GM18526 (cell line): ENCODE measurements around the gene RASGEF1C.

Source experiments
- POLR2A ChIP-seq: IDR thresholded peaks from 3 replicates; pipeline ENCODE4 v1.6.1; 2011; ENCODE audit not compliant: insufficient read length; ENCODE audit errors: extremely low read depth

RASGEF1C gene

DNA sequence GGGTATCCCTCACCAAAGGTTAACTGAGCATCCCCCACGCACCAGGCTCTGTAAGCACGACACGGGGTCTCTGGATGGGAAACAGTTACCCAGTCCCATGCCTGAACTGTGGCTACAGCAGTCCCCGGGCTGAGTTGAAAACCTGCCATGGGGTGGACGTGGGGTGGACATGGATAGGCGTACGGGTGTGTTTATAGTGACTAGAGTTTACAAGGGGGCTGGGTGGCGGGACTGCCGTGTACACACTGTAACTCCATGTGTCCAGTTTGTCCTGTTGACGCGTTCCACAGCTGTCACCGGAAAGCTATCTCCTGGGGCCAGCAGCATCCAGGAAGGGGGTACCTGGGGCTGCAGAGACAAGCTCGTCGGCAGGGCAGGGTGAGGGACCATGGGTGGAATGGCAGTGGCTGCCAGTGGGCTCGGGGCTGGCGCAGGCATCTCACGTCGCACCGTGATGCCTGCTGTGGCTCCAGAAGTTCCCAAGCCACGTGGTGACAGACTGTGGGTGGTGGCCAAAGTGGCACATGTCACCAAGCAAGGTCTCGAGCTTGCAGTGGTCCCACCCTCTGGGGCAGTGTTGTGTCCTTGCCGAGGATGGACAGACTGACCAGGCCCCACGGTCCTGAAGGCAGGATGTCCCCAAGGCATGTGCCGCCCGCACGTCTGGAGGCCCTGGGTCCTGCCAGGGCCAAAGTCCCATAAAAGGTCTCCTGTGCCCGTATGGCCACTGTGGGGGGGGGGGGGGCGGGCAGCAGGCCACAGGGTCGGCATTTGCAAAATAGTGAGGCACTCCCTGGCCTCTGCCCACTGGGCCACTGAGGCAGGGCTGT lies 108.2 kb downstream of the RASGEF1C start:
- no peak for TF ChIP-seq POLR2A

DNA sequence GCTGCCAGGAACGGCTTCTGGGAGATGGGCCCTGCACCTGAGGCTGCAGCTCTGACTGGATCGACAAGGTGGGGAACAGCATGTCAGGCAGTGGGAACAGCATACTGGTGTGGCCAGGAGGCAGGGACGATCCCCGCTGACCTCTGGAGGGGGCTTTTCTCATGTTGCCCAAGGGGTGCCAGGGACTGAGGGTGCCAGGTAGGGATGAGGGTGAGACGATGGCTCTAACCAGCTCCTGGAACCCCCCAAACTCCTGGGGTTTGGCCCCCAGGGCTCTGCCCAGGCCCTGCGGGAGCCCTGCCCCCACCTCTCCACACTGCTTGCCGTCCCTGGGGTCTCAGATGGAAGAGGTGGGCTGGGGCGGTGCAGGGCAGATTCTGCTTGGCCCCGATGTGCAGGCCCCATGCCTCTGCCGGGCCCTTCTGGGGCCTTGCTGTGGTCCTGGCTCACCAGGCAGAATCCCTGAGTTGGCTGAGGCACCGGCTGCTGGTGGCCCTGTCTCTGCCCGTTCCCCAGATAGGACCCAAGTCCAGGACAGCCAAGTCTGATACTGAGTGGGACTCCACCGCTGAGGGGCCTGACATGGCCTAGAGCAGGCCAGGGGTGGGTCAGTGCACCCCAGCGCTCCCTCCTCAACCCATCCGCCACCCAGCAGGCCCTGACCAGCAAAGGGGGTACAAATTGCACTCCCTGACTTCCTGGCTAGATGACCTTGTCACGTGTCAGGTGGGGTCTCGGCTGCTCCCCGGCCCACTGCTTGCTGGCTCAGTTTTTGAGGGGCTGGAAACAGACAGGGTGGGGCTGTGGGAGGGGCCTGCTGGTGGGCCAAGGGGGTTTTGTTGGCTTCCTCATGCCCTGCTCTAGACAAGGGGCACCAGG lies 109.0 kb downstream of the RASGEF1C start:
- no peak for TF ChIP-seq POLR2A

DNA sequence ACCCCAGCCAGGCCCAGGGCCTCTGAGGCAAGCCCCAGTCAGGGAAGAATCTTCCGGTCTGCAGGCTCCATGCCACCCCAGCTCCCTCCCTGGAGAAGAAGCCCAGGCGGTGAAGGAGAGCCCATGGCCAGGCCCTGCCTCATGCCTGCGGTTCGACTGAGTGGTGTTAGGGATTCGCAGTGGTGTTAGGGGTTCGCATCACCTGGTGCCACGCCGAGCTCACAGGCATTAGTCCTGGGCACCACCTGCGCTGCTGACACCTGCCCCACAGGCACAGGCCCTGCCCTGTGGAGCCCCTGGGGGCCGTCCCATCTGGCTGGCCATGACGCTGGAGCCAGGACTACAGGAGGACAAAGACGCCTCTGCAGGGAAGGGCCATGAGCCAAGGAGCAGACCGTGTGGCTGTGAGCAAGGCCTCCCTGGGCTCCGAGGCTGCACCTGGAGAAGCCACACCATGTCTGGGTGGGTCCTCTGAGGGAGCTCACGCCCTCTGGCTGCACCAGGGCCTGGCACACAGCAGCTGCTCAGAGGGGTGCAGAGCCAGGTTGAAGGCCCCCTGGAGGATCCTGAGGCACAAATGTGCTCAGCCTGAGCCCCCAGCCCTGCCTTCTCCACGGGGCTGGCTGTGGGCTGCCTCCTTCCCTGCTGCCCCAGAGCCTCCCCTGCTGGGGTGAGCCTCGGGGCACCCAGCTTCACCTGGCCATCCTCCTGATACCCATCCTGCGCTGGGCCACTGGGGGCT lies 109.8 kb downstream of the RASGEF1C start:
- no peak for TF ChIP-seq POLR2A

DNA sequence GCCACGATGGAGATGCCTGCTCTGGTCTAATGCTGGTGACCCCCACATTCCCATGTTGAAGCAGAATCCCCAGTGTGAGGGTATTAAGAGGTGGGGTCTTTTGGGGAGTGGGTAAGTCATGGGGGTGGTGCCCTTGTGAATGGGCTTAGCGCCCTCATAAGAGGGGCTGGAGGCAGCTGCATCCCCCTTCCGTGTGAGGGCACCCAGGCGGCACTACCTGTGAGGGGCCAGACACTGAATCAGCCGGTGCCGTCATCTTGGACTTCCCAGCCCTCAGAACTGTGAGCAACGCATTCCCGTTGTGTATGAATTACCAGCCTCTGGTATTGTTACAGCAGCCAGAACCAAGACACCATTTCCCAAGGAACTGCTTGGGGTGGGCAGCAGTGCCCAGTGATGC lies 110.5 kb downstream of the RASGEF1C start:
- TF ChIP-seq POLR2A, result no peak

DNA sequence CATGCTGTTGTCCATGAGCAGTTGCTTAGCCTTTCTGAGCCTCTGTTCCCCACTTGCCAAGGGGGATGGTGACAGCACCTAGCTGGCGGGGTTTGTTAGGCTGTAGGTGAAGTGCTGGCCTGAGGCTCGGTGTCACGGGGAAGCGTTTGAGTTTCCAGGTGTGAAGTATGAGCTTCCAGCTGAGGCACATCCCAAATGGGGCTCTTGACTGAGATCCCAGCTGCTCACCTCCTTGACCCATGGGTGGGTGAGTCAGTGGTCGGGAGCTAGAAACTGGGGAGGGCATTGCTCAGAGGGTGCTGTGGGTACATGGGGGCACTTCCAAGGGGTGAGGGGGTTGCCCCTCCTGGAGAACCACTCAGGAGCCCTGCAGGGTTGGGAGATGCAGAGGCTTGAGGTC lies 111.1 kb downstream of the RASGEF1C start:
- no peak for TF ChIP-seq POLR2A

DNA sequence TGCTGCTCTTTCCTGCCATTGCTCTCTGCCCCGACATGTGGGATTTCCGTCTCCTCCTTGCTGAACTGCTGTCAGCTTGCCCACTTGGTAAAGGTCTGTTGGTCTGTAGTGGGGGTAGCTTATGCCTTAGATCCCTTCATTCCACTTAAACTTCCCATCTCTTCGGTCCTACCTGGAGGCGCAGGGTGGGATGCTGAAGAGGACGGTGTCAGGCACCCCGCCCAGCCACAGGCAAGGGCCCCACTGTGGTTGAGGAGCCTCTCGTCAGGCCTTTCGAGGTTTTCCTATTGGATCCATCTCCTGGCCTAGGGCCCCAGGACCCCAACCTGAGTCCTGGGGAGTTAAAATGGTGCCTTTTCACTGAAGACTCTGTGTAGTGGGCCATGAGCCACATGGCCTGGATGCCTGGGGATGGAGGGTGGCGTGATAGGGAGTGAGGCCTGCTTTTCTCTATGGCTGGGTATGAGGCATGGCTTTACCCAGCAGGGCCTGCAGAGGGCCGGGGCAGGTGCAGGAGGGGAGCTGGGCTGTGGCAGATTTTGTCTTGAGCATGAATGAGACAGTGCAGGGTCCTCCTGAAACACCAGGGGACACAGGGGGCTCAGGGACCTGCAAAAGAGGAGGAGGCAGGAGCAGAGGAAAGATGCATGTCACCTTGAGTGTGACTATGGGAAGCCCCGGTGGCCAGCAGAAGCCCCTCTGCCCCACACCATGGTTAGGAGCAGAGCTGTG lies 111.7 kb downstream of the RASGEF1C start:
- no peak for TF ChIP-seq POLR2A

DNA sequence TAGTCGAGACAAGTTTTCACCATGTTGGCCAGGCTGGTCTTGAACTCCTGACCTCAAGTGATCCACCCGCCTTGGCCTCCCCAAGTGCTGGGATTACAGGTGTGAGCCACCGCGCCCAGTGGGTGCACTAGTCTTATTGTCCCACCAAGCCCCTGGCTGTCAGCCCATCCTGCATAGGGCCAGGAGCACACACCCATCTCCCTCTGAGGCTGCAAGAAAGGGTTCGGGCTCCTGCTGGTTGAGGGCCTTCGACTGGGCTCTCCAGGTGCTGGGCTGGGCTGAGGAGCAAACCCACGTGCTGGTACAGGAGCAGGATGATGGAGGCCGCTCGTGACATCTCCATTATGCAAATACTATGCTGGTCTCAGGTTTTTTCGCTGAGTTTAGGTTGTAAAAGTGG lies 112.4 kb downstream of the RASGEF1C start:
- TF ChIP-seq POLR2A, result no peak

DNA sequence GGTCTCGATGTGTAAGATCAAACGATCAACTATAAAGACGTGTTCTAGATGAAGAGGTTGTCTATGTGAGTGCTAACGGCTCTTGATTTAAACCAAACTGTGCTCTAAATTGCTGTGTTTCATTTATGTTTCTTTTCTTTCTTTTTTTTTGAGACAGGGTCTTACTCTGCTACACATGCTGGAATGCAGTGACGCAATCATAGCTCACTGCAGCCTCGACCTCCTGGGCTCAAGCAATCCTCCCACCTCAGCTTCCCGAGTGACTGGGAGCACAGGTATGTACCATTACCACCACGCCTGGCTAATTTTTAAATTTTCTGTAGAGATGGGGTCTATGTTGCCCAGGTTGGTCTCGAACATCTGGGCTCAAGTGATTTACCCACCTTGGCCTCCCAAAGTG lies 113.5 kb downstream of the RASGEF1C start:
- TF ChIP-seq POLR2A, result no peak

DNA sequence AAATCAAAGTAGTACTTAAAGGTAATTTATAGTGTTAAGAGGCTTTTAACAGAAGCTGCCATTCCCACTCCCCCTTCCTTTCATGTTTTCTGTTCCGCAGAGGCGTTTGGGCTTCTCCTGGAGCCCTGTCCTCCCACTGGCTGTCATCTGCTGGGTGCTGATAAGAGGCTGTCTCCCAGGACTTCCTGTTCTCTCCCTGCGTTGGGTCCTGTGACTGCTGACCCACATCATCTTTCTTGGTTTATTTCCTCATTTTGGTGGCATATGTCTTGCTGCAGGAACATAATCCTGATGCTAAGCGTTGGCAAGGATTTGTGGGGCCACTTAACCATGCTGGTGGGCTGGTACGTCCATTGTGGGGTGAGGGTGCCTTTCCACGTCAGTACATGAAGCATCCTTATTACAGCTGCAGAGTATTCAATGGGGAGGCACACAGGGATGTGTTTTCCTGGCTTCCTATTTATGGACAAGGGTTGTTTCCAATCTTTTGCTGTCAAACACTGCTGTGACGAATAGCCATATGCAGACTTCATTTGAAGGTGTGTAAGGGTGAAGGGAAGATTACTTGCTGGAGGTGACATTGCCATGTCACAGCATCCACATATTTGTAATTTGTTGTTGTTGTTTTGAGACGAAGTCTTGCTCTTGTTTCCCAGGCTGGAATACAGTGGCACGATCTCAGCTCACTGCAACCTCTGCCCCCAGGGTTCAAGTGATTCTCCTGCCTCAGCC lies 115.2 kb downstream of the RASGEF1C start:
- no peak for TF ChIP-seq POLR2A

DNA sequence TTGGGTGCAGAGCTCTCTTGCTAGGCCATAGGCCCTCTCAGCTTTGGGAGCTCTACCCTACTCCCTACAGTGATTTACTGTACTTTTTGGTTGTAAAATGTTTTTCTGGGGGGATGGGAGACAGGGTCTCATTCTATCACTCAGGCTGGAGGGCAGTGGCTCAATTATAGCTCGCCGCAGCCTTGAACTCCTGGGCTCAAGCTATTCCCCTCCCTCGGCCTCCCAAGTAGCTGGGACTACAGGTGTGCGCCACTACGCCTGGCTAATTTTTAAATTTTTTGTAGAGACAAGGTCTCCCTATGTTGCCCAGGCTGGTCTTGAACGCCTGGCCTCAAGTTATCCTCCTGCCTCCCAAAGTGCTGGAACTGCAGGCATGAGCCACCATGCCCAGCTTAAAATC lies 115.8 kb downstream of the RASGEF1C start:
- no peak for TF ChIP-seq POLR2A

DNA sequence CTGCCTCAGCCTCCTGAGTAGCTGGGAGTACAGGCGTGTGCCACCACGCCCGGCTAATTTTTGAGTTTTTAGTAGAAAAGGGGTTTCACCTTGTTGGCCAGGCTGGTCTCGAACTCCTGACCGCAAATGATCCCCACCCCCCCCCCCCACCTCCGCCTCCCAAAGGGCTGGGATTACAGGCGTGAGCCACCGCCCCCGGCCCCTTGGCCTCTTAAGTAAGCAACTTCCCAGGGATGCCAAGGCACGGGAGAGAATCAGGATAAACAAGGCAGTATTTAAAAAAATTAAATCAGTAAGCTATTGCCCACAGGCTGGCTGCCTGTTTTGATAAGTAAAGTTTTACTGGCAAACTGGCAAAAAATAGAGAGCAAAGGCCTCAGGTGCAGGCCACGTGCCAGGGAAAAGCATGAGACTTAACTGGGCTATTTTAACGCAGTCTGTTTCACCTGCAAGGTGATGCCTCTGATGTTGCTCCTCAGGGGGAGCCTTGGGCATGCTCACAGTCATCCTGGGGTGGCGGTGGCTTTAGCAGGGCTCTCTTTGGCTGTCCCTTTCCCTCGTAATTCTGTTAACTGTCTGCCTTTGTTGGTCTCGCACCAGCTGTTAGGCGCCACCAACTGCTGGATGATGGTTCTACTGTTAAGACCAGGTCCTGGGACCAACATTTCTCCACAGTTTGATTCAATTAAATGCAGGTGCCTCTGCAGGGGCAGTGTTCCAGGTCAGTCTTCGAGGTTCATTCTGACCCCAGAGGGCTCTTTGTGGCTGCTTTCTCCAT lies 118.1 kb downstream of the RASGEF1C start:
- TF ChIP-seq POLR2A, result no peak

DNA sequence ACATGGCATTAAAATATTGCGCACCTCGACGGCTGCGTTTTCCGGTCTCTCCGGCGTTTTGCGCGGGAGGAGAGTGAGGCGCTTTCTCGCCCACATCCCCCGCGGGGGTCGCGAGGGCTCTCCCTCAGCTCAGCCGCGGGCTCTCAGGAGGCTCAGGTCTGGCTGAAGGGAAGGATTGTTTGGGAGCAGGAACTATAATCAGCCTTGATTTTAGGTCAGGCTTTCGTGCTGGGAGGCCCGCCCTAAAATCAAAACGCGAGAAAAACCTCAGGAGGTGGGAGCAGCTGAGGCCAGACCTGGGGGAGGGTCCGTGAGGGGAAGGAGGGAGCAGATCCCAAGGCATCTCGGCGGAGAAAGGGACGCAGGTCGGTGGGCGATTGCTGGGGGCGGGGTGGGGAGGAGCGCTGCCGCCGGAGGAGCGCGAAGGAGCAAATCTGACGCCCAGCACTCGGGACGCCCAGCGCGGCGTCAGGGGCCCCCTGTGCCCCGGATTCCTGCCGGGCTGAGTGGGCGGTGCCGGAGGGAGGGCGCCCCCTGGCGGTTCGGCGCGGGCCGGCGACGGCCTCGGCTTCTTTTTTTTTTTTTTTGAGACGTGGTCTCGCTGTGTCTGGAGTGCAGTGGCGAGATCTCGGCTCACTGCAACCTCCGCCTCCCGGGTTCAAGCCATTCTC lies 118.8 kb downstream of the RASGEF1C start:
- no peak for TF ChIP-seq POLR2A

DNA sequence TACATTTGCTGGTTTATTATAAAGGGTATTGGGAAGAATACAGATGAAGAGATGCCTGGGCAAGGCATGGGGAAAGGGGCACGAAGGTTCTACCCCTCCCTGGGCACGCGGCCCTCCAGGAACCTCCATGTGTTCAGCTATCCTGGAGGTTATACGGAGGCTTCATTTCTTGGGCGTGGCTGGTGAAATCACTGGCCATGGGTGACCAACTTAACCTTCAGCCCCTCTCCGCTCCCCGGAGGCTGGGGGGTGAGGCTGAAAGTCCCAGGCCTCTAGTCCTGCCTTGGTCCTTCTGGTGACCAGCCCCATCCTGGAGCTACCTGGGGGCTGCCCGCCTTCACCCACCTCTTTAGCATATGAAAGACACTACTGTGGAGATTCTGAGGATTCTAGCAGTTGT lies 120.5 kb downstream of the RASGEF1C start:
- TF ChIP-seq POLR2A, result no peak
